CD4-positive, alpha-beta T cell treated with Interleukin-17A for 4 hours (primary cell): ENCODE results near the gene ANKFY1.

ENCODE experiments used
- DNase-seq: peaks from one replicate; pipeline ENCODE4 v3.0.0-alpha.2; 2020; ENCODE audit warnings: mixed read lengths

The ANKFY1 gene

DNA sequence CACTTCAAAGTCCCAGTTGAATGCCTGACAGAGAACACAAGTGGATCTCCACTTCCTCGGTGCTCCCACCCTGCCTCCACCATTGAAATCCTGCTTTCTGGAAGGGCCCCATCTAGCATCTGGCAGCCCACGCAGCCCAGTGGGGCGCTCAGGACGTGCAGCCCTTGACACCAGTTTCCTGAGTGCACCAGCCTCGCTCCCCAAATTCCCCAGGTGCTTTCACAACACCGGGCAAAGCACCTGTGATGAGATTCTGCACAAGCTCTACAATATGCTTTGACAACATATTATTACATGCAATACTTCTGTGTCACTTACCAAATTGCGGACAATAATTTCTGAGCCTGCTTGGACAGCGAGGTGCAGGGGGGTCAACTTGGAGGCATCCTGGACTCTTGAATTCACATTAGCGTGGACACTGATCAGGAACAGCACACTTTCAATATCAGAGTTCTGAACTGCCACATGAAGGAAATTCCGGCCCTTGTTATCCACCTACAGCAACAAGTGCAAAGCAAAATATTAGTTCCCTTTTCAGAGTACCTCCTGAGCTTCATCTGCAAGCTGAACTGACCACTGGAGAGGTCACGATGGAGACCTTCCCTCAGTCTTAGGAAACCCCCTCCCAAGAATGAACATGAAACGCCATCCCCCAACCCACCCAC lies 86.8 kb downstream of the ANKFY1 start:
- peak; percentile 27 for DNase-seq

DNA sequence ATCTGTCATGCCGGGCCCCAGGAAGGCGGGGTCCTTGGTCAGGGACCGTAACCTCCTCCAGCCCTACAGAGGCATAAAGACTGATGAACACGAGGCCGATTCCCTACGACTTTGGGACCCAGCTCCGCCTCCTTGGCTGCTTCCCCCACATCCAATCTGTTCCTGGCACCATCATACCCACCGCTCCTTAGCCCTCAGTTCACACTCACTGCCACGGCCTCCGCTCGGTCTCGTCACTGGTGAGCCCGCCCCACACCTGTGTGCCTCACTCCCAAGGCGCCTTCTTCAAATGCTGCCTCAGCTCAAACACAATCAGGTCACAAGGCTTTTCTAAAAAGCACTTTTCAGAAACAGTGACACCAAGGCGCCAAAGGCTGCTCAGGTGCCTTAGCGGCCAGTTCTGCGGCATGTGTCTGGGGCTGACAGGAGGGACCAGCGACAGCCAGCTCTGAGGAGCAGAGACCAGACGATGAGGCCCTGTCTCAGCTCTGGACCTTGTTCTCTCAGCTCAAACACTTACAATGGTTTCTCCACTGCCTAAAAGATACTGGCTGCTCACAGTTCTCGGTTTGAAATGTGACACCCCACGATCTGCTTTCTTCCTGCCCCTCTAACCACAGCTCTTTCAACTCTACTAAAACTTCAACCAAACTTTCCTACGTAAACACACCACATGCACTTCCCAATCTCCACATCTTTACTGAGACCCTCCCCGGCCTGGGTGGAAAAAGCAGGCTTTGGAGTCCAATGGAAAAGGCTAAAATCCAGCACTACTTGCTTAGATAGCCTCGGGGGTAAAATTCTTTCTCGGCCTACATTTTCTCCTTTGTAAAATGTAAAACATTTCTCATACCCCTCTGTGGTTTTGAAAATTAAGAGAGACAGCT lies 87.6 kb downstream of the ANKFY1 start:
- peak; percentile 60 for DNase-seq

DNA sequence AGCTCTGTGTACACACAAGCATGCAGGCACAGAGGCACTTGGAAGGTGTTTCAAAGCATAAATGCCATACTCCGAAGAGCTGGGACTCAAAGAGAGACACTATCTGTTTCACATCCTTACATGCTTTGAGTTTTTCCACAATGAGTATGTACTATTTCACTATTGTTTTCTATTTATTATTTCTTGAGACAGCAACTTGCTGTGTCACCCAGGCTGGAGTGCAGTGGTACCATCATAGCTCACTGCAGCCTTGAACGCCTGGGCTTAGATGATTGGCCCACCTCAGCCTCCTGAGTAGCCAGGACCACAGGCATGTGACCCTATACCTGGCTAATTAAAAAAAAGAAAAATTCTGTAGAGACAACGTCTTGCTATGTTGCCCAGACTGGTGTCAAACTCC lies 89.2 kb downstream of the ANKFY1 start:
- DNase-seq, result no peak

DNA sequence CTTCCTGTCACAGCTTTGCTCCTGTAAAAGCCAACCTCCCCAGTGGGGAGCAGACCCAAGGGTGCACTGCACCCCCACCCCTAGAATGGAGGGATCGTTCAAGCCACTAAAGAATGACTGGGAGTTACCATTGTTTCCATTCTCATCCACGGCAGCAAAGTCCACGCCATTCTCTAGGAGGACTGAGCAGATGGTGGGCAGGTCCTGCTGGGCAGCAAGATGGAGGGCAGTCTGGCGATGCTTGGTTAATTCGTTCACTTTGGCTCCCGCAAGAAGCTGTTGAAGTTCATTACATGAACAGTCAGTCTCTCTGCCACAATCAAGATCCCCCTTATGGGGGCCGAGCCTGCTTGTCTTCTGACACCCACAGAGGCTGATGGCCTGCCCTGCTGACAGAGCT lies 90.0 kb downstream of the ANKFY1 start:
- no peak for DNase-seq

DNA sequence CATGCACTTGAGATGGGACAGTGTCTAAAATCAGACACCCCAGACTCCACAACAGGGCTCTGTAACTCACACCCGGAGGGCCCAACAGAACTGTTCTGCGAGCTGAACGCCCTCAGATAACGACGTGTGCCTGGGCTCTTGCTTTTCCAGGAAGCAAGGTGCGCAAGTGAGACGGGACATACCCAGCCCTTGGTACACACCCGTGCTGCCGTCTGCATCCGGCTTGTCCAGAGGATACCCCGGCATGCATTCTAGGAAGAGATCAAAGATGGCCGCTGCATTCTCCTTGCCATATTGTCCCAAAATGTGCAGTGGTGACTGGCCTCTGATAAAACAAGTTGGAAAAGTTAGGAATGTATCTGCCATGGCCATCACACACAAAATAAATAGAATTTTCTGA lies 91.4 kb downstream of the ANKFY1 start:
- DNase-seq, result no peak

DNA sequence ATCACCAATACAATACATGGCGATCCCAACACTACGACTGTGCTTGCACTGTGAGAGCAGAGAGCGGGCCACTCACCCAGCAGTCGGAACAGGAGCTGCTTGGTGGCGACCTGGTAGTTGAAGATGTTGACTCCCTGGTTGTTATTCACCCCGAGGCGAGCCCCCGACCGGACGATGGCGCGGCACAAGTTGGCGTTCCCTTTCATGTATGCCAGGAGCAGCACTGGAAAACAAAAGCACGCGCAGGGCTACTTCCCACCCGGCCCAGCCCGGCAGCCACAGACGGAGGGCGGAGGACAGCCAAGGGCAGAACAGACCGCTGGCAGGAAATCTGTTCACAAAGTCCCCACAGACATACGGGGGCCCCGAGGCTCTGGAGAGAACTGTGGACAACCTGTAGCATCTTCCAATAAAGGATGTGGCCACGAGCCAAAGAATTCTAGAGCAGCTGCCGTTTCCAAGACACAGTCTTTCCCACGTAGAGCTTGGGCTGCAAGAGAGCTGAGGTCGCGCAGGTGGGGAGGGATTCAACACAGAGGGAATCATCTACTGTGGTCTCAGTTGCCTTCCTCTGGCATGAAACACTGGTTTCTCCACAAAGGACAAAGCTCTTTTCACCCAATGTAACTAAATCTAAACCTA lies 93.0 kb downstream of the ANKFY1 start:
- no peak for DNase-seq

DNA sequence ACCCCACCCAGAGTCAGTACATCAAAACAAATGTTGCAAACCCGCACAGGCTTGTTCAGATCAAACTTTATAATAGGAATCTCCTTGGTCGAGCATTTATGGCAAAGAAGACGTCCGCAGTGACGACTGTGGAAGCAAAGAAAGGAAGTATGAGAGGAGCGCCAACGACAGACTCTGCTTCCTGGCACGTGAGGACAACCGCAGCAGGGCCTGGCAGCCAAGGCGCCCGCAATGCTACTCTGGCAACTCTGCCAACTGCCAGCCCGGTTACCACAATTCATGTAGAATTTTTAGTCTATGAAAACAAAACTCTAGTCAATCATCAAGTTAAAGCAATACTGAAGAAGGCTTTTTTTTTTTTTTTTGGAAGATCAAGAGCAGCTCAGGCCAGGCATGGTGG lies 96.0 kb downstream of the ANKFY1 start:
- DNase-seq, result peak; percentile 41

DNA sequence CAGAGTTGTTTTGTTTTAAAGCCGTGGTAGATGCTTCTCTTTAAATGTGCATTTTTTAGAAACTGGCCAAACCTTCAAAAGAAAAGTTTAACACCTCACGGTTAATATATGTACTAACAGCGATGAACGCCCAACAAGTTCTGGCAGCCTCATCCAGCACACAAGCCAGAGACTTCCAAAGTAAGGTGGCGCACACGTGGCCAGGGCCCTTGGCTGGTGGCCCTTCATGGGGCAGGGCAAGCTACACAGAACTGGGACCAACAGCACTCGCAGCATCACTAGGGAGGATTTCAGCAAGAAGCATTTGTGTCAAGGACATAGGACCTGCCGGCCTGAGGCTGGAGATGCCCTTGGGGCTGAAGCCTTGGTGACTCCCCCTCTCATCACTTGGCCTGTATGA lies 97.4 kb downstream of the ANKFY1 start:
- no peak for DNase-seq

DNA sequence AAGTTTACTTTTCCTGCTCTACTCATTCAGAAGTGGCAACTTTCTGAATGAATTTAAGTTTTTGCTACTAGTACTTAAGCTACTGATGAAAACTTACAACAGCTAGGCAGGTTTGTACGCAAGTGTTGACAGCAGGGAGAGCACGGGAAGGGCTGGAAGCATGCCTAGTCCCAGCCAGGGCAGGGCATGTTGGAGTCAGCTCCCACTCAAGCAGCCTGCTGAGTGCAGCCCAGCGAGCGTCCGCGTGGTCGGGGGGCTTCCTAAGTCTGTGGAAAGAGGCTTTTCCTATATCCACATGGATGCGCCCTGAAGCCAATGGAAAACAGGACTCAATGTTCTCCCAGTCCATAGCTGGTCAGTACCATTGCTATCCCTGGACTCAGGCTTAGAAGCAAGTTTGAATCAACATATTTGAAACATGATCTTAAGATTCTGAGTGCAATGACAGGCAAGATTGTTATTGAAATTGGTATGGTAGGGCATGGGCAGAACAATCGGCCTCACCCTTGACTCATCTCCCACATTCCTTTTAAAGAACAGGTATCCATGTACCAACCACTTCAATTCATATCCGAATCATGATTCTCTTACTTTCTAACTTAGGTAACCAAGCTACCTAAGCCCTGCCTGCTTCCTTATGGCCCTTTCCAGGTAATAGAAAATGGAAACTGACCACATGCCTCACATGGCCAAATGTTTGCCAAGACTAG lies 98.3 kb downstream of the ANKFY1 start:
- no peak for DNase-seq

DNA sequence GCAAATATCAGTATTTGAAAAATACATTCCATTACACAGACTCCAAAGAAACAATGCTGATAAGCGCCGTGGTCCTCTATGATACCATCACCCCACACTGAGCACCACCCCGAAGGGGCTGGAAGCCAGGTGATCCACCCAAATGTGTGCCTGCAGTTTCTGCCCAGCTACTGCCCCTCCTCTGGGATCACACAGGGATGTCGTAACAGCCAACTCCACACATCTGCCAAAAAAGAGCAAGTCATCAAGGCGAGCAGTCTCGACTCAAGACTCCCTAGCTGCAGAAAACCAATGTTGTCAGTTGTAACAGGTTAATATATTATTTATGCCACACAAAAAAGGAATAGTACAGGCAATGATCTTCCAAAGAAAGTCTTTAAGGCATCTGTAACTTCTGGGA lies 99.8 kb downstream of the ANKFY1 start:
- no peak for DNase-seq

DNA sequence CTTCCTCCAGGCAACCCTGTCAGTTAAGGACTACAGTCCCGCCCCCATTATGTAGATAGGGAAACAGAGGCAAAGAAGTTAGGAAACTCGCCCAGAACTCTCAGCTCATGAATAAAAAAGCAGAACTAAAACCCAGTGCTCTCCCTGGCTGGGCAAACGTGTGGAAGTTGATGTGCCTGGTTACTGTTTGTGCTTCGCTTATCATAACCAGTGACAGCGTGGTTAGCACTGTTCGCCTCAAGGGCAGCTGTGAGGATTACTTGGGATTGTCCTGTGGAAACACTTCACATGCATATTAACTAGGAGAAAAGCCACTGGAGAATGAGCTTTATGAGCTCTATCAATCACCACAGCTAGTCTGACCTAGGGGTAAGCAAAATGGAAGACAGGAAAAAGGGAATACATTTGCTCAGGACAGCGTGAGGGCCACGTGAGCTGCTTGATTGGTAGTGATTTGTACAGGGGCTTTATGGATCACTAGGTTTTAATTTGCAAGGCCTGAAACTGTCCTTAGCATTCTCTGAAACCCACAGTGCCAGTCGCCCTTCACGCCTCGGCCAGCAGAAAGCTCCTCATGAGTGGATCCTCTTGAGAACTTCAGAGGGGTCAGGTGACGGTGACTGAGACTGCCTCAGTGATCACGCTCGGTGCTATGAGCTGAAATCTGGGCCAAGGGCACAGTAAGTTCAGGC lies 100.9 kb downstream of the ANKFY1 start:
- no peak for DNase-seq

DNA sequence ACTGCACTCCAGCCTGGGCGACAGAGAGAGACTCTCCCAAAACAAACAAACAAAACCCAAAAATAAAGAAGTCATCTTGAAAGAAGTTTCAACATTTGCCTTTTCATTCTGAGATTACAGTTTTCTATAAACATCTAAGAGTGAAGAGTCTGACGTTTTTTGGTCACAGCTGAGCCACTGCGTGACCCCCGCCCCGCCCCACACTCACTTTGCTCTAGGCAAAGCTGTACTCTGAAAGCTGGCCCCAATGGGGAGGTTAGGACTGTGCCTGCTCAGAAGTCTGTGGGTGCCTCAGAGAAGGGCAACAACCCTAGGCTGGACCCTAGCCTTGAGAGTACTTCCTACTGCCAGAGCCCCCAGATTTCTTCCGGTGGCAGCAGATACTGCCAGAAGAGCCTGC lies 101.5 kb downstream of the ANKFY1 start:
- DNase-seq, result no peak

DNA sequence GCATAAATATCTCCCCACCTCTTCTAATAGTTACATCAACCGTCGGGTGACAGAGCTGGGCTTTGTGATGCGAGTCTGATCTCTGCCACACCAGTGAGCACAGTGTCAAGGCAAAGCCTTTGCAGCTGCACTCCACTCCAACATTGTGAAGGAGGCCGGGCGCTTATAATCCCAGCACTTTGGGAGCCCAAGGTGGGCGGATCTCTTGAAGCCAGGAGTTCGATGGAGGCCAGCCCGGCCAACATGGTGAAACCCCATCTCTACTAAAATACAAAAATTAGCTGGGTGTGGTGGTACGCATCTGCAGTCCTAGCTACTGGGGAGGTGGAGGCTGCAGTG lies 101.8 kb downstream of the ANKFY1 start:
- no peak for DNase-seq

DNA sequence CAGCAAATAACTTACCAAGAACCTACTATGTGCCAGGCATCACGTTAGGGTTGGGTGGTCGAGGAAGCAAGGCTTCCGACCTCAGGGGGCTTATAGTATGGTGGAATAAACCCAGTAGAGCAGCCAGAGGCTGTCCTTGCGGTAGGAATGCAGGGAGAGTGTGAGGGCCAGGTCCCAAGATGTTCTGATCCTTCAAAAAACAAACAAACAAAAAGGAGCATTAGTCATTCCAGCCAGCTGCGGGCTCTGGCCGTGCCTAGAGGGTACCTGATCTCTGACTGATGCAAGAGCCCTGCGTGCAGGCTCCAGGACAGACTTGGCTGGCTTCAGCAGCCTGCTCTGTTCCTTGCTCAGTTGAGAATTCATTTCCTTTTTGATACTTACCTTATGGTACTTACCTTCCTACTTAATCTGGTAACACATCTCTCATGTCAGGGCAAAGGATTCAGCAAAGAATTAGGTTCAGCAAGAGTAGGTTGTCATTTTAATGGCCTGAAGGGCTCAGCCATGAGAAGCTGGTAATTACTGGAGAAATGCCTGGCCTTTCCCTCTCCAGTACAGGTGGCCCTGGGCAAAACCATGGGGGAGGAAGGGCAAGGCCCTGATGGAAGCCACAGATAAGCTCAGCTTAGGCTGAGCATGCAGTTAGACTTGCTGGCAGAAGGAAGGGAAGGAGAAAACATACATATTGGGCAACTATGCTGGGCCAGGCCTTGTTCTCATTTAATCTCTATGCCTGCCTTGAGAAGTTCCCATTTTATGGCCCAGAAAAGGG lies 102.4 kb downstream of the ANKFY1 start:
- no peak for DNase-seq

DNA sequence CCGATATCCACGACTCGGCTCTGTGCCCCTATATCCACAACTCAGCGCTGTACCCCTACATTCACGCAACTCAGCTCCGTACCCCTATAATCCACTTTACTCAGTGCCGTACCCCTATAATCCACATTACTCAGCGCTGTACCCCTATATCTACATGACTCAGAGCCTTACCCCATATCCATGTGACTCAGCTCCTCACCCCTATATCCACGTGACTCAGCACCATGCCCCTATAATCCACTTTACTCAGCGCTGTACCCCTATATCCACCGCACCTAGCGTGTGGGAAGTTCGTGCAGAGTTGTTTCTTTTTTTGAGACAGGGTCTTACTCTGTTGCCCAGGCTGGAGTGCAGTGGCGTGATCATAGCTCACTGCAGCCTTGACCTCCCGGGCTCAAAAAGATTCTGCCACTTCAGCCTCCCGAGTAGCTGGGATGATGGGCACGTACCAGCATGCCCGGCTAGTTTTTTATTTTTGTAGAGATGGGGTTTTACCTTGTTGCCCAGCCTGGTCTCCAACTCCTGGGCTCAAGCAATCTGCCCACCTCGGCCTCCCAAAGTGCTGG lies 103.4 kb downstream of the ANKFY1 start:
- no peak for DNase-seq

DNA sequence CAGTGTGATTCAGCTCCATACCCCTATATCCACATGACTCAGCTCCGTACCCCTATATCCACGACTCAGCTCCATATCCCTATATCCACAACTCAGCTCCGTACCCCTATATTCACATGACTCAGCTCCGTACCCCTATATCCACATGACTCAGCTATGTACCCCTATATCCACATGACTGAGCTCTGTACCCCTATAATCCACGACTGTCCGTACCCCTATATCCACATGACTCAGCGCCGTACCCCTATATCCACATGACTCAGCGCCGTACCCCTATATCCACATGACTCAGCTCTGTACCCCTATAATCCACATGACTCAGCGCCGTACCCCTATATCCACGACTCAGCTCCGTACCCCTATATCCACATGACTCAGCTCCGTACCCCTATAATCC lies 104.0 kb downstream of the ANKFY1 start:
- DNase-seq, result no peak

DNA sequence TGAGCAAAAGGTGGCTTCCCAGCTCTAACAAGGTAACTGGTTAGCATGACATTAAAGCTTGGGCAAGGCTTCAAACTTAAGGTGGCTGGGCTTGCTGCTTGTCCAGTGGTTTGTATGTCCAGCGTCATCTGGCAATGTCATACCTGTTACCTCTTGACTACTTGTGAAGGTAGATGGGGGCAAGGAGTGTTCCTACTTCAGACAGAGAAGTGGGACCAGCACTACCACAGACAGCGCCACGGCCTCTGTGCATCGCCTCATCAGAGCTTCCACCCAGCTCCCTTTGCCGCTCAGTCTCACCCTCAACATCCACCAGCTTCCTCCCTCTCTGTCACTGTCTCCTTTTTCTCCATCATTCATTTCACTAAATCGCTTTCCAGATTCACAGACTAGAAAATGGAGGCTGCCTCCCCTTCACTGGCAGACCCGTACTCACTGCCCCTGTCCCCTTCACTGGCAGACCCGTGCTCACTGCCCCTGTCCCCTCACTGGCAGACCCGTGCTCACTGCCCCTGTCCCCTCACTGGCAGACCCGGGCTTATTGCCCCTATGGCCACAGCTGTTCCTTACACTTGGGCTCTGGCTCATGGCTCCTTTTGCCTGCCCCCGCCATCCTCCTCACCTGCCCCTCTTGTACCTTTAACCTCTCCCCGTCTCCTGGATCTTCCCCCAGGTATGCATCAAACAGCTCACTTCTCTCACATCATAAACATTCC lies 106.0 kb downstream of the ANKFY1 start:
- no peak for DNase-seq

DNA sequence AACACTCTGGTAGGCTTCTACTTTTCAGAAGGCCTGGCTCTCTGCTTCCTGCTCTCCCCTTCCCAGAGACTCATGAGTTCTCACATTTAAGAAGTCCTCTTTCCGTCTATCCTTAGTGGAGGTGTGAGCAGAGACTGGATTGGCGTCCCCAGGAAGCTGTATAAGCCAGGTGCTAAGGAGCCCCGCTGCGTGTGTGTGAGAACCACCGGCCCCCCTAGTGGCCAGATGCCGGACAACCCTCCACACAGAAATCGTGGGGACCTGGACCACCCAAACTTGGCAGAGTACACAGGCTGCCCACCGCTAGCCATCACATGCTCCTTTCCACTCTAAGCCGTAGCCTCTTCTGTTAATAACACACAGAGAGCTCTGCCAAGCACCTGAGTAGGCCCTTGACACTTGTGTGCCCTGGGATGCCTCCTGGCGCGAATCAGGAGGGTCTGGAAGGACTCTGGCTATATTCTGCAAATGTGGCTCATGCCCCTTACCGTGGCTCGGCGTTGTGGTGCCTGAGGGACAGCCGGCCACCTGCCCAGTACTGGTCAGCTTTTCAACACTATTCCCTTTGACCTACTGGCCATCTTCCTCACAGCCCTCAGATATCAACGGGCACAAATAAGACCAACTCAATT lies 106.9 kb downstream of the ANKFY1 start:
- DNase-seq, result no peak

DNA sequence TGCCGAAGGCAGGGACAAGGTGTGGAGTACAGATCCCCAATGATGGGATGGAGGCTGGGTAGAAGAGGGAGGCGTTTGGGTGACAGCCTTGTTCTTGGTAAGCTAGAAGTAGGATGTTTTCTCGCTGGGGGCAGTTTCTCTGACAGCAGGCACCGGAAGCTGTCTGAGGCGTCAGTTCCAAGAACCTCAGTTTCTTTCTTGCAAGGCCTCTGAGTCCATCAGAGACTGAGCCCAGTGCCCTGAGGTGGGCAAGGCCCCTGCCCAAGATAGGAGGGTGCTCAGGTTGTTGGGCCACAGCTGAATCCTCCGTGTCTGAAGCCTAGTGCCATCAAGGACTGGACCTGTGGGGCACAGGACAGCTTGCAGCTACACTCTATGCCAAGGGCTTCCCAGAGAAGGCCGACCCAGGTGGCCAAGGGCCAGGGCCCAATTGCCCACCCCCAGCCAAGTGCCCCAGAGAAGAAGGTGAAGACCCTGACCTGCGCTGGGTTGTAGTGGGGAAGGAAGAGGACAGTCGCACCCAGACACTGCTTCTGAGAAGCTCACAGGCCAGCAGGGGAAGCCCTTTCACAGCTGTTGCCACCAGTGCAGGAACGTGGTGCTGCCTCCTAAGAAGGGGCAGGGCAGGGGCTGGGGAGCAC lies 107.7 kb downstream of the ANKFY1 start:
- no peak for DNase-seq

DNA sequence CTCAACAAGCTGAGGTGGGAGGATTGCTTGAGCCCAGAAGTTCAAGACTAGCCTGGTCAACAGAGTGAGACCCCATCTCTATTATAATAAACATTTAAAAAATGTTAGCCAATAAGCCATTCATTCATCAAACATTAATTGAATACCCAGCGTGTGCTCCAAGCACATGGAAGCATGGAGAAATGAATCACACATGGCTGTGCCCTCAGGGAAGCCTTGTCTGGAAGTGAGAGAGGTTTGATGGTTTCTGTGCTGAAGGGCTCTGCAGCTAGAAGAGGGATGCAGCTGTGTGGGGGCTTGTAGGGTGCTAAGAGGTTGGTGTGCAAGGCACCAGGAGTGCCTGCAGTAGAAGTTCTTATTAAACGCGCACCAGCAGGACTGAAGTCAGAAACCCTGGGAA lies 109.6 kb downstream of the ANKFY1 start:
- no peak for DNase-seq
